Activated CD8-positive, alpha-beta memory T cell treated with anti-CD3 and anti-CD28 coated beads, Interleukin-2, amount 50 U/mL, for 24 hours (primary cell): ENCODE data around the gene PRSS27.

Experiments
- DNase-seq: peaks from one replicate; pipeline ENCODE4 v3.0.0-alpha.2; 2020; ENCODE audit errors: extremely low read depth

The PRSS27 gene

GRCh38 chr16:2720064-2720457 is at the start of gene PRSS27:
TSS of gene PRSS27 (minus strand) at chr16:2720224. CDS start at chr16:2720160, 64 bp downstream.
- DNase-seq = no peak

GRCh38 chr16:2769675-2770056 is 49.6 kb upstream of the PRSS27 start:
- DNase-seq = no peak

GRCh38 chr16:2769100-2769529 is 49.1 kb upstream of the PRSS27 start:
- no peak for DNase-seq

- no peak for DNase-seq
Measured at GRCh38 chr16:2768403-2769089, 48.5 kb upstream of the PRSS27 start.

- DNase-seq = no peak
Measured at GRCh38 chr16:2767891-2768290, 47.9 kb upstream of the PRSS27 start.

- no peak for DNase-seq
Measured at GRCh38 chr16:2767140-2767731, 47.2 kb upstream of the PRSS27 start.

- DNase-seq = no peak
Measured at GRCh38 chr16:2766430-2767139, 46.6 kb upstream of the PRSS27 start.

- no peak for DNase-seq
Measured at GRCh38 chr16:2765462-2766404, 45.7 kb upstream of the PRSS27 start.

GRCh38 chr16:2764718-2765117 is 44.7 kb upstream of the PRSS27 start:
- DNase-seq = no peak

GRCh38 chr16:2763173-2763572 is 43.1 kb upstream of the PRSS27 start:
- DNase-seq = no peak

- no peak for DNase-seq
Measured at GRCh38 chr16:2762711-2763110, 42.7 kb upstream of the PRSS27 start.

GRCh38 chr16:2761886-2762583 is 42.0 kb upstream of the PRSS27 start:
- no peak for DNase-seq

- no peak for DNase-seq
Measured at GRCh38 chr16:2761472-2761871, 41.4 kb upstream of the PRSS27 start.

- DNase-seq = no peak
Measured at GRCh38 chr16:2757344-2757743, 37.3 kb upstream of the PRSS27 start.

- DNase-seq = no peak
Measured at GRCh38 chr16:2756288-2757015, 36.4 kb upstream of the PRSS27 start.

GRCh38 chr16:2755158-2755557 is 35.1 kb upstream of the PRSS27 start:
- DNase-seq = no peak

GRCh38 chr16:2753733-2754020 is 33.7 kb upstream of the PRSS27 start:
- no peak for DNase-seq

- no peak for DNase-seq
Measured at GRCh38 chr16:2752850-2753732, 33.1 kb upstream of the PRSS27 start.

GRCh38 chr16:2752035-2752849 is 32.2 kb upstream of the PRSS27 start, which contains the start of gene SRRM2:
TSS of gene SRRM2 (plus strand) at chr16:2752638. CDS start at chr16:2756365, 3,727 bp downstream.
- DNase-seq = peak; percentile 85
